ENCODE data around the gene ATP6V1F. TPM values are rescaled to one million over a fixed set of nuclear protein-coding genes. Genes with fewer than 3 reads are reported as not detected.

Gene ATP6V1F
- total RNA-seq, 2 experiments from 2014 or later, result 49.6 to 54.3 TPM

DNA sequence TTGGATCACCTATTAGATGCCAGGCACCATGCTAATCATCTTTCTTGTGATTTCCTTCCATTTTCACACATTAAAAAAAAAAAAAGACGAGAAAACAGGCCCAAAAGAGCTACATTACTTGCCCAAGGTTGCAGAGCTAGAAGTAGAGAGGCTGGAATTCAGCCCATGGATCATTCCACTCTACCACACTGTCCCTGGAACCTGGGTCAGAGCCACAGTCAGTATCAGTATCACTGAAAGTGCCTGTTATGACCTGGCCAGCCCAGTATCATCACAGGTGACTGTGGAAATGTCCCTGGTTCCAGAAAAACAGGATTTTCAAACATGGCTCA lies 35.8 kb upstream of the ATP6V1F start:
- peaks cover 0 to 22% of the 10 kb centered on the region in 2 experiments for H3K9me3 ChIP-seq (ENCODE audit: control insufficient read depth in 1 of 2, insufficient read depth in 1 of 2, low read length in 2 of 2)
- Mint-ChIP-seq H3K9me3 (no peaks in the 10 kb centered on the region), H3K27ac (no peak overlapping the region), H3K36me3 (ENCODE audit: low read depth) (no peaks in the 10 kb centered on the region), H3K4me3 (no peak overlapping the region), H3K27me3 (peaks cover 65% of the 10 kb centered on the region), H3K4me1 (ENCODE audit: low read depth) (peaks cover 13% of the 10 kb centered on the region)
- ChIA-PET CTCF (no interaction called here), POLR2A (no interaction called here)
- TF ChIP-seq CTCF (IDR thresholded peaks at IDR 0.05), result no peak
- H3K27ac ChIP-seq (ENCODE audit: low read depth in 1 of 2, low read length in 2 of 2), result no peak overlapping the region
- peaks cover 25% of the 10 kb centered on the region for H3K4me1 ChIP-seq (ENCODE audit: insufficient read depth, low read length)
- intact Hi-C loops (cut with DNase I, micrococcal nuclease), result no loop called here
- H3K36me3 ChIP-seq (ENCODE audit: insufficient read depth, low read length), result no peaks in the 10 kb centered on the region
- DNase-seq (no peak), ATAC-seq (ENCODE audit: poor library complexity) (no peak)
- no peak overlapping the region for H3K4me3 ChIP-seq (ENCODE audit: low read length)
- H3K27me3 ChIP-seq (ENCODE audit: control insufficient read depth in 1 of 2, insufficient read depth in 2 of 2, low read length in 2 of 2), result peaks cover 37 to 48% of the 10 kb centered on the region in 2 experiments

GRCh38 chr7:128827248-128827958 lies 35.3 kb upstream of the ATP6V1F start:
- Mint-ChIP-seq H3K4me3 (no peak overlapping the region), H3K36me3 (ENCODE audit: low read depth) (no peaks in the 10 kb centered on the region), H3K9me3 (no peaks in the 10 kb centered on the region), H3K27ac (no peak overlapping the region), H3K4me1 (ENCODE audit: low read depth) (peaks cover 13% of the 10 kb centered on the region), H3K27me3 (peaks cover 65% of the 10 kb centered on the region)
- no peak for ATAC-seq (ENCODE audit: poor library complexity)
- no peaks in the 10 kb centered on the region for H3K36me3 ChIP-seq (ENCODE audit: insufficient read depth, low read length)
- ChIA-PET POLR2A (no interaction called here), CTCF (no interaction called here)
- H3K27me3 ChIP-seq (ENCODE audit: control insufficient read depth in 1 of 2, insufficient read depth in 2 of 2, low read length in 2 of 2), result peaks cover 41 to 50% of the 10 kb centered on the region in 2 experiments
- intact Hi-C loops (cut with DNase I, micrococcal nuclease), result no loop called here
- peaks cover 0 to 22% of the 10 kb centered on the region in 2 experiments for H3K9me3 ChIP-seq (ENCODE audit: control insufficient read depth in 1 of 2, insufficient read depth in 1 of 2, low read length in 2 of 2)
- TF ChIP-seq CTCF (IDR thresholded peaks at IDR 0.05), result no peak
- no peak overlapping the region for H3K27ac ChIP-seq (ENCODE audit: low read depth in 1 of 2, low read length in 2 of 2)
- no peak for DNase-seq
- peaks cover 26% of the 10 kb centered on the region for H3K4me1 ChIP-seq (ENCODE audit: insufficient read depth, low read length)
- no peak overlapping the region for H3K4me3 ChIP-seq (ENCODE audit: low read length)

GRCh38 chr7:128827971-128828711 lies 34.5 kb upstream of the ATP6V1F start:
- H3K4me1 Mint-ChIP-seq (ENCODE audit: low read depth), result peaks cover 13% of the 10 kb centered on the region
- Histone ChIP-seq H3K4me3 (ENCODE audit: low read length) (no peak overlapping the region), H3K9me3 (ENCODE audit: control insufficient read depth in 1 of 2, insufficient read depth in 1 of 2, low read length in 2 of 2) (peaks cover 0 to 22% of the 10 kb centered on the region in 2 experiments), H3K27ac (ENCODE audit: low read depth in 1 of 2, low read length in 2 of 2) (no peak overlapping the region), H3K27me3 (ENCODE audit: control insufficient read depth in 1 of 2, insufficient read depth in 2 of 2, low read length in 2 of 2) (peaks cover 42 to 55% of the 10 kb centered on the region in 2 experiments), H3K4me1 (ENCODE audit: insufficient read depth, low read length) (peaks cover 26% of the 10 kb centered on the region), H3K36me3 (ENCODE audit: insufficient read depth, low read length) (no peaks in the 10 kb centered on the region)
- no peak overlapping the region for H3K4me3 Mint-ChIP-seq
- H3K36me3 Mint-ChIP-seq (ENCODE audit: low read depth), result no peaks in the 10 kb centered on the region
- ATAC-seq (ENCODE audit: poor library complexity), result no peak
- POLR2A ChIA-PET, result no interaction called here
- CTCF ChIA-PET, result no interaction called here
- TF ChIP-seq CTCF (IDR thresholded peaks at IDR 0.05), result no peak
- H3K27me3 Mint-ChIP-seq, result peaks cover 65% of the 10 kb centered on the region
- intact Hi-C loops (cut with DNase I, micrococcal nuclease), result no loop called here
- no peak overlapping the region for H3K27ac Mint-ChIP-seq
- DNase-seq, result no peak
- H3K9me3 Mint-ChIP-seq, result no peaks in the 10 kb centered on the region
